NOMO-1 treated with DMSO at 0.1 percent for 48 hours (cell line): ENCODE measurements around the gene UROC1.

Experiments
- DNase-seq: peaks from one replicate; lab custom pipeline; 2025; ENCODE audit not compliant: unreplicated experiment; lab: John Stamatoyannopoulos, UW

UROC1 gene

DNA sequence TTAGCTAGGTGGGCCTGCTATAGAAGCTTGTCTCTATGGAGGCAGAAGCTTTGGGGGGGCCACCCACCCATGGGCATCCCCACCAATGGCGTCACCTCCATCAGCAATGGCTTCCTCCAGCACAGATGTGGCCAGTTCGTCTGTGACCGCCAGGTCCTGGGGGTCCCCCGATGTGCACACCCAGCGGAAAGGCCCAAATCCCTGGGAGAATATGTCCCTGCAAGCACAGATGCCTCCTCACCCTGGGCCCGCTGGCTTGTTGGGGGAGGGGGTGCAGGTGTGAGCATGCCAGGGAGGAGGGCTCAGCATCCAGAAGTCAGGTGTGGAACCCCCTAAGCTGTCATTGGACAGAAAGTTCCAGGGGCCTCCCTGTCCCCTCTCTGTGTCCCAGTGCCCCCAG, 19.6 kb downstream of the UROC1 start:
- no peak for DNase-seq

DNA sequence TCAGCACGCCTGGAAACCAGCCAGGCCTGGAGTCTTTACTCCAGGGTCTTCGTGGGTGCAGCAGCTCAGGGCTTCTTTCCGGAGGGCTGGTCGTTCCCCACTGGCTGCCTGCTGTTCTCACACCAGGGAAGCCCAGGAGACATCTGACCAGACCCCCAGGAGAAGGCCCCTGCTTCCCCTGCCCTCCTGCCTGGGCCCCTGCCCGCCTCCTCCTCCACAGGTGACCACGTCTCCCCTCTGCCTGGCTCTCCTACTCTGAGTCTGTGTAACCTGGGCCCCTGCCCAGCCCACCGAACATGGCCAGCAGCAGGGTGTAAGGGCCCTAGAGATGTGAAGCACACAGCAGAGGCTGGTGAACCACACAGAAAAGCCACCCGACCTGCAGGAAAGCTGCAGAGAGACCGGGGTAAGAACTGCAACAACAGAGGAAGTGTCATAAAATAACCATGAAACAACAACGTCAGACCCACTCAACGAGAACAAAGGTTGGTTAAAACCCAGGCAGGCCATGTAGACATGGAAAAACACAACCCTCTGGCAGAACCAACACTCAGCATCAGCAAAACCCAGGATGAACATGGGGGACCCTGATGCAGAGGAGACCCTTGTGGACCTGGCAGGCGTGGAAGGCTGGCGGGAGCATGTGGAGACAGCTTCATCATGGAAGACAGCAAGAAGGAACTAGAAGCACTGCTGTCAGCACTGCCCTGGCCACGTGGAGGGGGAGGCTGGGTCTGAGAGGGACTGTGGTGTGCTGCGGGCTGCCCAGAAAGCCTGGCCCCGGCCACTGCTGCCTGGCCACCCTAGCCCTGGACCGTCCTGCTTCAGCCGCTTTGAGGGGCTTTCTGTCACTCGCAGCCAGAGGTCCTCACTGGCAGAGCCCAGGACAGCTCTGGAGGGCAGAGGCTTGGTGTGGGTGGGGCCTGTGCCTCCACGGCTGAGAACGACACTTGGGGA, 20.4 kb downstream of the UROC1 start:
- DNase-seq = no peak

GRCh38 chr3:126495786-126496185, 21.8 kb downstream of the UROC1 start:
- no peak for DNase-seq

GRCh38 chr3:126494970-126495230, 22.7 kb downstream of the UROC1 start:
- DNase-seq = no peak

DNA sequence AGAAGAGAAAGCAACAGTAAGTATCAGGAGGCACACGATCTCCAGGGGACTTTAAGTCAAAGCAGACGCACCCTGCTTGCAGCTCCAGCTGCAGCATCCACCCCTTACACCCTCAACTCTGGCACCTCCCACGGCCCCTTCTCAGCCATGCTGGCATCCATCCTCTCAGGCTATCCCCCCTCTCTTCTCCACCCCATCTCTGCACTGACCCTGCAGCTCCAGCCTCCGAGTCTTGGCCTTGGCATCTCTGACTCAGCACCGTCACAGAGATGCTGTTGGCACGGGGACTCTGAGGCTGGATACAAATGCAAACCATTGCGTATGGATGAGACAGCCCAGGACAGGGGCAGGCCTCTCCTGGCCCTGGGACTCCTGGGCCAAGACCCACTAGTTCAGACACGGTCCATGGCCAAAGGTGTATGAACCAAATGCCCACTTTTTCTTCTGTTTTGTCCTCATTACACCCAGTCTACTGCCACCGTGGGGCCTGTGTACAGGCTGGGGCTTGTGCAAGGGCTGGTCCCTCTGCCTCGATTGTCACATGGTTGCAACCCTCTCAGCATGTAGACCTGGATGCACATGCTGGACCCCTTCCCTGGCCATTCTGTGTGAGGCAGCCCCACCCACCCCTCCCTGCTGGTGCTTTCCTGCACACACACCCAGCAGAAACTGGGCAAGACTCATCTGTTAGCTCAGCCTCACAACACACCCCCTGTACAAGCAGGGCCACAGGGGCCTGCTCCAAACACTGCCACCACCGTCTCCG, 23.2 kb downstream of the UROC1 start:
- DNase-seq = no peak

- peak; percentile 23 for DNase-seq
Measured at GRCh38 chr3:126493739-126494138, 23.8 kb downstream of the UROC1 start.

DNA sequence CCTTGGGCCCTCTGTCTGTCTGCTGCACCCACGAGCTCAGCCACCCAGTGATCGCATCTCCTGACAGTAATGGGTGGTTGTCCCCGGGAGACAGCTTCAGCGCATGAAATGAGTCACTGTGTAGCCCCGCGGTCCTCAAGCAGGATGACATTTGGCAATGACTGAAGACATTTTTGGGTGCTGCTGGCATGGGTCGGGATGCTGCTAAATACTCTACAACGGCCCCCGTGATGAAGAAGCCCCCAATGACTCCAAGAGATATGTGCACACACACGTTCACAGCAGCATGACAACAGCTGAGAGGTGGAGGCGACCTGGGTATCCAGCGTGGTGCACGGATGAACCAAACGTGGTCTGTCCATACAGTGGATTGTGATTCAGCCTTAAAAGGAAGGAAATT, 24.5 kb downstream of the UROC1 start:
- DNase-seq = no peak

DNA sequence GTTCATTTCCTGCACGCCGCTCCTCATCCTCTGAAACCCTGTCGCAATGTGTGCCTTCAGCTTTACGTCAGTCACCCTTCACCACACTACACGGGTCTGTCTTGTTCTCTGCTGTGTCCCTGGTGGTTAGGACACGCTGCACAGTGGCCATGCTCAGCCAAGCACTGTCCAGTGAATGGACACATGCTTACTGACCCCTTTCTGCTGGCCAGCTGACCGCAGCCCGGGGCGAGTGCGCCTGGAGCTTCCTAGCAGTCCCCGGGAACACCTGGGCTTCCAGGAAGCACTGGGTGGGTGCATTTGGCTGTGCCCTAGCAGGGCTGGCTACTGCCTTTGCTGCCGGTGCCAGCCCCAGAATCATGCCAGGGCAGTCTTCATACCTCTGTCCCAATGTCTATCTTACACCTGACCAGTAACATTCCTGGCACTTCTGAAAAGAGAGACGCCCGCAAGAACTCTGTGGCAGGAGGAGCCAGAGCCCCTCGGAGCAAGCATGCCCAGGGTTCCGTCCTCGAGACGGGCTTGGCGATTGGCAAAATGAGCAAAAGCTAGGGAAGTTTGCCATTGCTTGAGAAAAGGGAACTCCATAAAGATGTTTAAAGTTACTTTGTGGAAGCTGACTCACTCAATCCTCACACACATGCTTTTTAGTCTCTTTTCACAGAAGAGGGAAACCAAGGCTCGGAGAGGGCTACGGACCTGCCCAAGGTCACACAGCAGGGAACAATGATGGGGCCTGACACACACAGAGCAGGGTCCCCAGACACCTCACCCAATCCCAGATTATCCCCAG, 26.2 kb downstream of the UROC1 start:
- DNase-seq = peak; percentile 41

DNA sequence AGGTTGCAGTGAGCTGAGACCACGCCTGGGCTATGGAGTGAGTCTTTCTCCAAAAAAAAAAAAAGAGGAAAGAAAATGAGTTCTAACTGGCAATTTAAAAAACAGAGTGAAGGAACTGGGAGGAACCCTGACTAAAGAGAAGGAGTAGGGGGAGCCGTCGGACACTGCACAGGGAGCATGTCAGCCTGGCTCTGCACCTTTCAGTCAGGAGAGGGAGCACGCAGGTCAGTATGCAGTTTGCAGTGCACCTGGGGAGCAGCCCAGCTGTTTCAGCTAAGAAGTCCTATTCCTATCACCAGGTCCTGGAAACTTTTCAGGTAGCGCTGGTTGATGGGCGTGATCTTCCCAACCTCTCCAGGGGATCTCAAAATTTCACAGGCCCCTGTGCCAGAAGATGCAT, 27.0 kb downstream of the UROC1 start:
- no peak for DNase-seq

DNA sequence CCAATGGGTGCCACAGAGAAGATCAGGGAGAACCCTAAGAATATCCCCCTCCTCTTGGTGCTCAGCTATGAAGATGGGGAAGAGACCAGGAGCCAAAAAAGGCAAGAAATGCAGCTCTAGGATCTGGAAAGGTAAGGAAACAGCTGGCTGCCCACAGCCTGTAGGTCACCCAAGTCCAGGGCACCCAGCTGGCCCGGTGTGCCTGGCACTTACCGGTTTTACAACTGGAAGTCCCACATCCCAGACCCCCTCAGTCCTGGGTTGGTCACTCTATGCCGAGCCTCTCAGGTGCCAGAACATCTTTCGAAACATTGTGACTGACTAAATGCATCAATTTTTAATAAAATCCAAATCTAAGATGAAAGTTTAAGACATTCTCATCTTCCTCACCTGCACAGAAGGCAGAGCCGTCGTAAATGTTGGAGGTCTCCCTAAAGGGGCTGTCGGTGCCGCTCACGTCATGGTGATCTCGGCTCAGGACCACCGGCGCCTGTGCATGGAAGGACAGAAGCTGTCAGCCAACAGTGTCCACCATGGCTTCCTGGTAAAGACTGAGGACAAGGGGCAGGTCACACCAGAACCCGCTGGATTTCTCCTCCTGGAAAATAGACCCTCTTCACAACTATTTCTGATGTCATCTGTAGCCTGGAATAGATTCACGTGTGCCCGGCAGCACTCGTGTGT, 28.5 kb downstream of the UROC1 start:
- no peak for DNase-seq

DNA sequence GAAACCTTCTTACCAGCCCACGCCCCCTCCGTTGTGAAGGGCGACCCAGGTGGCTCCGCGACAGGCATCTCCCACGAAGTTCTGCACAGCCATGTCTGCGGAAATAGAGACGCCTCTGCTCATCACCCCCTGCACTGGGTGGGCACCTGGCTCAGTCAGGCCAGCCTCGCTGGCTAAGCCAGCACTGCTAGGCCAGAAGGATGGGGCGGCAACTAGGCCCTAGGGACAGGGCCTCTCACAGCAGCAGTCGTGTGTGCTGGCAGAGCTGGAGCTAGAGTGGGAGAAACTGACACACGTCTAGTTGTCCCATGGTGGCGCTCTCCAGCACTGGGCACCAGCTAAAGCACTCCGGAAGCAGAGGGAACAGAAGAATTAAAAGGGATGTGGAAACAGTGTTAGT, 29.4 kb downstream of the UROC1 start:
- no peak for DNase-seq

DNA sequence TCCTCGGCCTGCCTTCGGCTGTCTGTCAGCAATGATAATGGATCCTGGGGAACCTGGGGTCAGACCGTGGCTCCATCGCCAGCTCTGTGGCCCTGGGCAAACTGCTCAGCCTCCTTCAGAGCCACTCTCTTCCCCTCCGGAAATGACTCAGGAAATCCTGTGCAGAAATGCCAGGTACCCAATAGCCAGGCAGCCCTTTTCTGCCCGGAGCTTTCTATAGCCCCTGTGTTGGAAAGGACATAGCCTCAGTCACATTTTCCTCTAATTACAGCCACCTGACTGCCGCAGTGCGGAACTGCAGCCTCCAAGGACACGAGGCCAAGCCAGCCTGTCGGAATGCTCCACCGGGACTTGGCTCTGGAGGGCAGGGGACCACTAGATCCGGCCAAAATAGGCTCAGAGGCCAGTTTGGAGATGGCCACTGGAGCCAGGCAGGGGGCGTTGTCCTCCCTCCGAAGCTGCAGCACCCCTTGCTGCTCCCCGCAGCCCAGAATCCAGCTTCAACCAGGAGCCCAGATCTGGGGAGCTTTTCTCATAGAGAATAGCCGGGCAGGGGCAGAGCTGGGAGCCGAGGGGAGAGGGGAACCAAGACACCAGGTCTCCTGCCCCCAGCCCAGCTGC, 30.3 kb downstream of the UROC1 start:
- peak; percentile 61 for DNase-seq

GRCh38 chr3:126486360-126486847, 31.2 kb downstream of the UROC1 start:
- DNase-seq = no peak

GRCh38 chr3:126485956-126486355, 31.6 kb downstream of the UROC1 start:
- DNase-seq = no peak

DNA sequence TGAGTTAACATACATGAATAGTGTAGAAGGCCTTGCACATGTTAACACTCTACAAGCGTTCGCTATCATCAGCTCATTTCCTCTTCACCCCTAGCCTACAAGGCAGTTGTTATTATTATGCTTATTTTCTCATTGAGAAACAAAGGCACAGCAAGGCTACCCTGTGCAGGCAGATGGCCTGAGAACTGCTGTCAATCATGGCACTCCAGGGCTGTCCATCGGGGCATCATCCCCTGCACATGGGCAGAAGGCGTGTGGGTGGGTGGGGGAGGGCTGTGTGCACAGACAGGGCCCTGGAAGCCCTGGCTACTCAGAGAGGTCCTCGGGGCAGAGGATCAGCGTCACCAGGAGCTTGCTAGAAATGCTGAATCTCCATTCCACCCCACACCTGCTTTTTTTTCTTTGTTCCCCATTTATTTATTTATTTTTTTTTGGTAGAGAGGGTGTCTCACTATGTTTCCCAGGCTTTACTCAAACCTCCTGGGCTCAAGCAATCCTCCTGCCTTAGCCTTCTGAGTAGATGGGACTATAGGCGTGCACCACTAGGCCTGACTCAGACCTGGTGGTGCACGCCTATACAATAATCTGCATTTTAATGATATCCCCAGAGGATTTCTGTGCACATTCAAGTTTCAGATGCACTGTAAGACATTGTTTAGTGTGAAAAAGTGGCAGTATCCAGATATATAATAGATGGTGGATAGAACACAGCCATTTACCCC, 32.2 kb downstream of the UROC1 start:
- DNase-seq = no peak

DNA sequence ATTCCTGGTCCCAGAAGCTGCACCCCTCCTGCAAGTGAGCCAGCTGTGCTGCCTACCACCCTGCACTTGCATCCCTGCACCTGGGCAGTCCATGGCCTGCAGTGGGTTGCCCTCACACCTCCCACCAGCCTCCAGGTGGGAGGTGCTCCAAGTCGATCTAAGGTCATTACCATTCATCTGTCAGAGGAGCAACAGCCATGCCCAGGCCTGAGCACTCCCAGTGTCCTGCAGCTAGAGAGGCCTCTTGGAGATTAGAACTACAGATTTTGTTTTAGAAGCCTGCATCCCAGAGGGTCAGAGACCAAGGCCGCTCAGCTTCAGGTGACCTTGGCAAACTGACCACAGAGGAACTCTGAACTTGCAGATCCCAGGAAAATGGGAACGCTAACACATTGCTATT, 32.9 kb downstream of the UROC1 start:
- no peak for DNase-seq

- DNase-seq = no peak
Measured at GRCh38 chr3:126484148-126484547, 33.4 kb downstream of the UROC1 start.

DNA sequence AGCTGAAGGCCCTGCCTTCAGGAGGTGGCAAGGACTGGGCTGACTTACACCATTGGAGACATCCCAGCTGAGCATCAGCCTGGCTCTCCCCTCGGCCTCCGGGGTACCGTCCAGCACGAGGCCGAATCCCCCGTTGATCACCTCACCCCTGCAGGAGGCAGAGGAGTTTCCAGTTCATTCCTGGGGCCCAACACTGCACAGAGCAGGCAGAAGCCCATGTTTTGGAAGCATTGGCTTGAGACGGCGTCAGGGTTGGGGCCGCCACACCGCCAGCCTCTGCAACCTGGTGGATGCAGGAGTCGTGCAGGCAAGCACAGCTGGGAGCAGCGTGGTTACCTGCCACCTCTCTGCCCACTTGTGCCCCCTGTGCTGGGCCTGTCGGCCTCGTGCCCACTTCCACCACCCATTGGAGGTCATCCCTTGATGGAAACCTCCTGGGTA, 34.2 kb downstream of the UROC1 start:
- DNase-seq = no peak

GRCh38 chr3:126482503-126483255, 34.9 kb downstream of the UROC1 start:
- no peak for DNase-seq
